ENCODE results near the gene SSX2IP. TPM values are rescaled to one million over a fixed set of nuclear protein-coding genes. Genes with fewer than 3 reads are reported as not detected.
A peak's percentile ranks its signal among the peaks of the same experiment; 100 is the strongest.
"Not testable (repeated sequence)": the region's sequence is repeated elsewhere in the genome, so short reads cannot be mapped to it uniquely, and the experiment has no call there.

SSX2IP gene
- total RNA-seq, 5 donors from 2014 or later (not counting 1 experiment from before 2014, with no cell fraction given), result 6.2 to 10.9 (median 7.7) TPM

GRCh38 chr1:84665703-84666317 lies 24.5 kb downstream of the SSX2IP start:
- no peaks in the 10 kb centered on the region for H3K4me1 ChIP-seq (ENCODE audit: control insufficient read depth in 1 of 2, extremely low read depth in 1 of 2, insufficient read depth in 2 of 2, low read length in 2 of 2)
- Mint-ChIP-seq H3K4me3 (no peak overlapping the region), H3K27ac (no peak overlapping the region), H3K4me1 (no peaks in the 10 kb centered on the region), H3K9me3 (no peaks in the 10 kb centered on the region), H3K36me3 (peaks cover 27% of the 10 kb centered on the region), H3K27me3 (no peaks in the 10 kb centered on the region)
- no peak overlapping the region for H3K27ac ChIP-seq (ENCODE audit: low read length)
- H3K9me3 ChIP-seq, result no peaks in the 10 kb centered on the region
- ChIA-PET POLR2A (no interaction called here), CTCF (no interaction called here)
- 100% methylated on average over 2 of the region's 3 CpGs for WGBS (ENCODE audit: insufficient coverage)
- no peaks in the 10 kb centered on the region for H3K27me3 ChIP-seq (replicated peaks in 1 of 2; ENCODE audit: control insufficient read depth in 2 of 2, extremely low read depth in 1 of 2, insufficient read depth in 2 of 2, low read length in 1 of 2)
- no peak for DNase-seq
- peaks cover 0 to 14% of the 10 kb centered on the region in 2 donors for H3K36me3 ChIP-seq (ENCODE audit: control insufficient read depth in 2 of 2, extremely low read depth in 1 of 2, insufficient read depth in 1 of 2, low read length in 1 of 2)
- no peak overlapping the region for H3K4me3 ChIP-seq (ENCODE audit: control insufficient read depth in 1 of 2, extremely low read depth in 1 of 2, low read length in 1 of 2)
- no peak for ATAC-seq (replicated peaks in 1 of 4)

DNA sequence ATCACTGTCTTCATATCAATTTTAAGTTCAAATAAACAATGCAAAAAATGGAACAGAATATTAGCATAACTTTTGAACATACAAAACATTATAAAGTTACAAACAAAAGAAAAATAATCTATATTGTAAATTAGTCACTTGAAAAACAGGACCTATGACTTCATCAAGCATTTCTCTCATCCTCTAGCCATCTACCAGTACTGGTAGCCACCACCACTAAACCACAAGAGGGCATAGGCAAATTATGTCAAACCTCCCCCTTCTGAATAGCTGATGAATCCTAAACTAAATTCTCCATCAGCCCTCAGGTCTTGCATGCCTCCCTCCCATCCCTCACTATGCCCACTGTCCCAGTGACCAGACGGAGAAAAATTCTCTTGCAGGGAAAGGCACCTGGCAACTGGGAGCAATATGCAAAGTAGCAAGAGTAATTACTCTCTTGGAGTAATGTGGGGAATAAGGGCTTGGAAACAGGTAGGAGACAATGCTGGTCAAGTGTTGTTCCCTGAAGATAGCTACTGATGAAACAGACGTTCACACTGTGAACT lies 37.1 kb downstream of the SSX2IP start:
- Mint-ChIP-seq H3K4me3 (no peak overlapping the region), H3K4me1 (no peaks in the 10 kb centered on the region), H3K9me3 (no peaks in the 10 kb centered on the region), H3K36me3 (peaks cover 42% of the 10 kb centered on the region), H3K27ac (no peak overlapping the region), H3K27me3 (no peaks in the 10 kb centered on the region)
- Histone ChIP-seq H3K27ac (ENCODE audit: low read length) (no peak overlapping the region), H3K36me3 (ENCODE audit: control insufficient read depth in 2 of 2, extremely low read depth in 1 of 2, insufficient read depth in 1 of 2, low read length in 1 of 2) (peaks cover 2 to 36% of the 10 kb centered on the region in 2 donors), H3K4me3 (ENCODE audit: control insufficient read depth in 1 of 2, extremely low read depth in 1 of 2, low read length in 1 of 2) (no peak overlapping the region), H3K27me3 (replicated peaks in 1 of 2; ENCODE audit: control insufficient read depth in 2 of 2, extremely low read depth in 1 of 2, insufficient read depth in 2 of 2, low read length in 1 of 2) (no peaks in the 10 kb centered on the region), H3K4me1 (ENCODE audit: control insufficient read depth in 1 of 2, extremely low read depth in 1 of 2, insufficient read depth in 2 of 2, low read length in 2 of 2) (no peaks in the 10 kb centered on the region), H3K9me3 (no peaks in the 10 kb centered on the region)
- DNase-seq, result peak in 1 of 35 experiments; percentile 9
- ChIA-PET CTCF (interaction anchor here in 1 of 2 donors (0.7 to 1.1 kb wide), 2 partner anchors 36 to 100 kb away, joined by 3 read pairs; no protein-coding TSS in a partner anchor), POLR2A (no interaction called here)
- no CpG with 5 or more reads among the region's 2 CpGs for WGBS (ENCODE audit: insufficient coverage)
- ATAC-seq (replicated peaks in 1 of 4), result no peak

- peak in 1 of 35 experiments; percentile 6 for DNase-seq
- H3K27me3 ChIP-seq (replicated peaks in 1 of 2; ENCODE audit: control insufficient read depth in 2 of 2, extremely low read depth in 1 of 2, insufficient read depth in 2 of 2, low read length in 1 of 2), result no peaks in the 10 kb centered on the region
- Mint-ChIP-seq H3K27me3 (no peaks in the 10 kb centered on the region), H3K4me1 (no peaks in the 10 kb centered on the region), H3K9me3 (no peaks in the 10 kb centered on the region), H3K27ac (no peak overlapping the region), H3K36me3 (peaks cover 17% of the 10 kb centered on the region), H3K4me3 (no peak overlapping the region)
- H3K36me3 ChIP-seq (ENCODE audit: control insufficient read depth in 2 of 2, extremely low read depth in 1 of 2, insufficient read depth in 1 of 2, low read length in 1 of 2), result peaks cover 0 to 11% of the 10 kb centered on the region in 2 donors
- H3K27ac ChIP-seq (ENCODE audit: low read length), result no peak overlapping the region
- H3K4me3 ChIP-seq (ENCODE audit: control insufficient read depth in 1 of 2, extremely low read depth in 1 of 2, low read length in 1 of 2), result no peak overlapping the region
- ChIA-PET POLR2A (interaction anchor here in 1 of 2 donors (0.5 kb wide), 1 partner anchor 529 kb away, joined by 6 read pairs; no protein-coding TSS in a partner anchor), CTCF (no interaction called here)
- no peaks in the 10 kb centered on the region for H3K9me3 ChIP-seq
- H3K4me1 ChIP-seq (ENCODE audit: control insufficient read depth in 1 of 2, extremely low read depth in 1 of 2, insufficient read depth in 2 of 2, low read length in 2 of 2), result no peaks in the 10 kb centered on the region
- ATAC-seq (replicated peaks in 1 of 4), result no peak
- no CpG with 5 or more reads among the region's 2 CpGs for WGBS (ENCODE audit: insufficient coverage)
These were observed 45.8 kb downstream of the SSX2IP start for GRCh38 chr1:84644472-84644871.

DNA sequence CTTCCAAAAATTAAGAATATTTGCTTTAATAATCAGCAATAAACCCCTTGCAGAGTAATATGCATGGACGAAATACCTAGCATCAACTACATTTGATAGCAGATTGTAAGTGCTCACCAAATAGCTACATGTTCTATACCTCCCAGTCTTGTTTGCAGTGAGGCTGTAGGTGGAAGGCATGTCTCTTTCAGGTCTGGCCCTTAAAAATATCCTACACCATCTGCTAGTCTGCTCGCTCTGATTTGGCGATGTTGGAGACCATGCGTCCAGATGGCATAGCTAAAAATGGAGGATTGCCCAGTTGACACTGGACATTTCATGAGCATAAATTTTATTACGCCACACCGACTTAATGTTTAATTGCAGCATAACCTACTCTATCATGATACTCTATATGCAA lies 47.1 kb downstream of the SSX2IP start:
- peaks cover 0 to 5% of the 10 kb centered on the region in 2 donors for H3K27me3 Mint-ChIP-seq
- no CpG with 5 or more reads among the region's 6 CpGs for WGBS (ENCODE audit: insufficient coverage)
- POLR2A ChIA-PET, result interaction anchor here in 1 of 2 donors (0.6 kb wide), 1 partner anchor 50 kb away, joined by 6 read pairs; no protein-coding TSS in a partner anchor
- Histone ChIP-seq H3K4me1 (ENCODE audit: control insufficient read depth in 1 of 2, extremely low read depth in 1 of 2, insufficient read depth in 2 of 2, low read length in 2 of 2) (no peaks in the 10 kb centered on the region), H3K4me3 (ENCODE audit: control insufficient read depth in 1 of 2, extremely low read depth in 1 of 2, low read length in 1 of 2) (no peak overlapping the region), H3K27ac (ENCODE audit: low read length) (no peak overlapping the region), H3K27me3 (replicated peaks in 1 of 2; ENCODE audit: control insufficient read depth in 2 of 2, extremely low read depth in 1 of 2, insufficient read depth in 2 of 2, low read length in 1 of 2) (no peaks in the 10 kb centered on the region), H3K36me3 (ENCODE audit: control insufficient read depth in 2 of 2, extremely low read depth in 1 of 2, insufficient read depth in 1 of 2, low read length in 1 of 2) (peaks cover 0 to 3% of the 10 kb centered on the region in 2 donors), H3K9me3 (no peaks in the 10 kb centered on the region)
- CTCF ChIA-PET, result no interaction called here
- H3K9me3 Mint-ChIP-seq, result no peaks in the 10 kb centered on the region
- no peak overlapping the region for H3K4me3 Mint-ChIP-seq
- ATAC-seq (replicated peaks in 1 of 4), result no peak
- peaks cover 13% of the 10 kb centered on the region for H3K36me3 Mint-ChIP-seq
- H3K4me1 Mint-ChIP-seq, result no peaks in the 10 kb centered on the region
- DNase-seq, result no peak
- no peak overlapping the region for H3K27ac Mint-ChIP-seq

DNA sequence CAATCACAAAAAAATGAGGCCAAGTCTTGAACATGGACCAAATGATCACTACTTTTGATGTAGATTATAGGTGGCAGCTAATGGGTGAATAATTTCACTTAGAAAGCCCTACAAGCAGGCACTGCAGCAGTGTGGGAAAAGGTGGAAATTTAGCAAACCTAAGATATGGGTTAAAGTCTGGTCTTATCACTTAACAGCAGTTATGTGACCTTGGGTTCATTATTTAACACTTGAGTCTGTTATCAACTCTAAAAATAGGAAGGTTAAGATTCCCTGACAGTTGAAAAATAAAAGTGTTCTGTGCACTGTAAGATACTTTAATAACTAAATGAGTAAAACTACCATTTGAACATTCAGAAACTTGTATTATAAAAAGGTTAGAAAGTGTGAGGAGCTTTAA lies 47.5 kb downstream of the SSX2IP start:
- no peak overlapping the region for H3K4me3 Mint-ChIP-seq
- peaks cover 0 to 5% of the 10 kb centered on the region in 2 donors for H3K27me3 Mint-ChIP-seq
- no peak overlapping the region for H3K27ac Mint-ChIP-seq
- ATAC-seq (replicated peaks in 1 of 4), result no peak
- ChIA-PET CTCF (no interaction called here), POLR2A (interaction anchor here in 1 of 2 donors (0.6 kb wide), 1 partner anchor 50 kb away, joined by 6 read pairs; no protein-coding TSS in a partner anchor)
- H3K27ac ChIP-seq (ENCODE audit: low read length), result no peak overlapping the region
- no peaks in the 10 kb centered on the region for H3K4me1 ChIP-seq (ENCODE audit: control insufficient read depth in 1 of 2, extremely low read depth in 1 of 2, insufficient read depth in 2 of 2, low read length in 2 of 2)
- H3K36me3 ChIP-seq (ENCODE audit: control insufficient read depth in 2 of 2, extremely low read depth in 1 of 2, insufficient read depth in 1 of 2, low read length in 1 of 2), result peaks cover 0 to 3% of the 10 kb centered on the region in 2 donors
- no peaks in the 10 kb centered on the region for H3K9me3 Mint-ChIP-seq
- no peaks in the 10 kb centered on the region for H3K4me1 Mint-ChIP-seq
- peaks cover 13% of the 10 kb centered on the region for H3K36me3 Mint-ChIP-seq
- no peaks in the 10 kb centered on the region for H3K9me3 ChIP-seq
- no peak overlapping the region for H3K4me3 ChIP-seq (ENCODE audit: control insufficient read depth in 1 of 2, extremely low read depth in 1 of 2, low read length in 1 of 2)
- H3K27me3 ChIP-seq (replicated peaks in 1 of 2; ENCODE audit: control insufficient read depth in 2 of 2, extremely low read depth in 1 of 2, insufficient read depth in 2 of 2, low read length in 1 of 2), result no peaks in the 10 kb centered on the region
- DNase-seq, result no peak

DNA sequence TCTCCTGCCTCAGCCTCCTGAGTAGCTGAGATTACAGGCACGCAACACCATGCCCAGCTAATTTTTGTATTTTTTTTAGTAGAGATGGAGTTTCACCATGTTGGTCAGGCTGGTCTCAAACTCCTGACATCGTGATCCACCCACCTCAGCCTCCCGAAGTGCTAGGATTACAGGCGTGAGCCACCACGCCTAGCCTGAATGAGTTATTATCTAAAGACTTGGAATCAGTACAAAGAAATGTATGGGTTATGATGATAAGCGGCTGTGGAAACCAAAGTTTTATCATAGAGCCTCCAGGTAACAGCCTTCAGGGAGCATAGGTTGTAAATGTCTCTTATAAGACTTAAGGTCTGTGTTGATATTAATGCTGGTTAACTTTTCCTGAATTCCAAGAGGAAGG lies 50.5 kb downstream of the SSX2IP start:
- H3K36me3 ChIP-seq (ENCODE audit: control insufficient read depth in 2 of 2, extremely low read depth in 1 of 2, insufficient read depth in 1 of 2, low read length in 1 of 2); H3K27ac Mint-ChIP-seq; H3K9me3 ChIP-seq; POLR2A ChIA-PET; H3K27me3 ChIP-seq (replicated peaks in 1 of 2; ENCODE audit: control insufficient read depth in 2 of 2, extremely low read depth in 1 of 2, insufficient read depth in 2 of 2, low read length in 1 of 2); H3K4me3 Mint-ChIP-seq; H3K4me3 ChIP-seq (ENCODE audit: control insufficient read depth in 1 of 2, extremely low read depth in 1 of 2, low read length in 1 of 2); H3K36me3 Mint-ChIP-seq; DNase-seq; H3K4me1 ChIP-seq (ENCODE audit: control insufficient read depth in 1 of 2, extremely low read depth in 1 of 2, insufficient read depth in 2 of 2, low read length in 2 of 2); H3K4me1 Mint-ChIP-seq; H3K9me3 Mint-ChIP-seq; ATAC-seq (replicated peaks in 1 of 4); H3K27ac ChIP-seq (ENCODE audit: low read length); H3K27me3 Mint-ChIP-seq: not testable (repeated sequence)
- CTCF ChIA-PET, result interaction anchor here in 1 of 2 donors (1.1 kb wide), 1 partner anchor 85 kb away, joined by 3 read pairs; no protein-coding TSS in a partner anchor
- 67% methylated on average over 1 of the region's 6 CpGs for WGBS (ENCODE audit: insufficient coverage)
